GM12878 (cell line): ENCODE results near the gene CHMP1A. TPM values are rescaled to one million over a fixed set of nuclear protein-coding genes. Genes with fewer than 3 reads are reported as not detected.

Experiments used
- BMI1 ChIP-seq: fragments of 450-650 bp; IDR thresholded peaks from 2 replicates; pipeline ENCODE4 v1.6.1; 2016; ENCODE audit warnings: mild to moderate bottlenecking, moderate library complexity, borderline replicate concordance
- CEBPZ ChIP-seq: fragments of 150-350 bp; IDR thresholded peaks from 2 replicates; pipeline ENCODE4 v1.6.1; 2016; ENCODE audit warnings: low read depth, low read length
- CREM ChIP-seq: IDR thresholded peaks from 2 replicates; pipeline ENCODE4 v1.6.1; 2014; ENCODE audit warnings: antibody characterized with exemption, low read depth
- DPF2 ChIP-seq: fragments of 450-650 bp; IDR thresholded peaks from 2 replicates; pipeline ENCODE4 v1.6.1; 2017; ENCODE audit warnings: mild to moderate bottlenecking
- EP300 ChIP-seq, 2 experiments: fragments of 150-350 bp in 1 of 2; IDR thresholded peaks; 2 replicates each; pipeline ENCODE4 v1.6.1; 2011 to 2012; ENCODE audit warnings: low read depth in 2 of 2, low read length in 2 of 2, borderline replicate concordance in 1 of 2, improper control_type of control experiment in 1 of 2, inconsistent platforms in 1 of 2; ENCODE audit not compliant: control insufficient read depth in 1 of 2
- FOS ChIP-seq: IDR thresholded peaks from 3 replicates; pipeline ENCODE4 v1.6.1; 2011; ENCODE audit warnings: borderline replicate concordance; ENCODE audit not compliant: insufficient read length; ENCODE audit errors: extremely low read depth
- HDAC6 ChIP-seq: fragments of 200-600 bp; sonication (generic); IDR thresholded peaks from one replicate; pipeline ENCODE4 v1.8.0; 2017; ENCODE audit warnings: antibody characterized with exemption; ENCODE audit not compliant: unreplicated experiment
- IRF4 ChIP-seq: IDR thresholded peaks from 2 replicates; pipeline ENCODE4 v1.6.1; 2011; ENCODE audit warnings: low read depth, low read length
- KDM1A ChIP-seq: fragments of 200-600 bp; sonication (generic); IDR thresholded peaks from 2 replicates; pipeline ENCODE4 v1.6.1; 2016; ENCODE audit warnings: borderline replicate concordance
- NBN ChIP-seq: fragments of 450-650 bp; IDR thresholded peaks from 2 replicates; pipeline ENCODE4 v1.6.1; 2016
- NFYA ChIP-seq: IDR thresholded peaks from 2 replicates; pipeline ENCODE4 v1.6.1; 2011; ENCODE audit warnings: low read depth, mild to moderate bottlenecking, low read length, improper control_type of control experiment, borderline replicate concordance
- POLR2AphosphoS5 ChIP-seq: IDR thresholded peaks from 2 replicates; pipeline ENCODE4 v1.6.1; 2011; ENCODE audit warnings: mild to moderate bottlenecking, low read length, inconsistent platforms
- RCOR1 ChIP-seq: conservative IDR thresholded peaks from 2 replicates; pipeline ENCODE4 v1.6.1; 2012; ENCODE audit warnings: low read depth, low read length, improper control_type of control experiment
- SUZ12 ChIP-seq: fragments of 200-600 bp; sonication (generic); IDR thresholded peaks from one replicate; pipeline ENCODE4 v1.6.1; 2018; ENCODE audit warnings: antibody characterized with exemption, mild to moderate bottlenecking; ENCODE audit not compliant: unreplicated experiment
- TCF3 ChIP-seq: IDR thresholded peaks from 2 replicates; pipeline ENCODE4 v1.6.1; 2012; ENCODE audit warnings: low read depth, mild to moderate bottlenecking, low read length, borderline replicate concordance; ENCODE audit not compliant: insufficient read depth
- YBX1 ChIP-seq: fragments of 450-650 bp; IDR thresholded peaks from 2 replicates; pipeline ENCODE4 v1.6.1; 2016; ENCODE audit warnings: antibody characterized with exemption
- YY1 ChIP-seq: IDR thresholded peaks from 2 replicates; pipeline ENCODE4 v1.6.1; 2011; ENCODE audit warnings: low read depth, mild to moderate bottlenecking, low read length
- ZNF274 ChIP-seq: IDR thresholded peaks from one replicate; pipeline ENCODE4 v1.8.0; 2011; ENCODE audit not compliant: insufficient read length, insufficient read depth
- polyA plus RNA-seq, 11 experiments: library from polyadenylated mRNA; depleted of rRNA in 4 of 11; unstranded in 6 of 11; stranded (reverse) in 5 of 11; fragments of >200 nt; fragmentation: Nextera tagmentation in 4 of 11; fragmentation: Illumina TruSeq in 1 of 11; extraction: Ambion mirVana in 4 of 11; extraction: Trizol in 1 of 11; gene quantifications; 1 replicate in 1 of 11; 2 replicates in 10 of 11; pipeline versions ENCODE4 v1.2.1 to v1.2.3, GENCODE V29; 2011 to 2016; ENCODE audit warnings: inconsistent platforms in 2 of 11, missing spikeins in 2 of 11, low read depth in 1 of 11
- total RNA-seq, 4 experiments: library from RNA; depleted of rRNA in 3 of 4; stranded (reverse); fragments of >200 nt in 3 of 4; fragmentation: Illumina TruSeq in 1 of 4; extraction: Trizol in 1 of 4; gene quantifications; 2 replicates each; pipeline versions ENCODE4 v1.2.1 to v1.2.3, GENCODE V29; 2013 to 2021
- TF ChIP-seq, protein P1 (sequence below): fragments of 450-650 bp; formaldehyde crosslinking; IDR thresholded peaks from 2 replicates; pipeline ENCODE4 v1.4.0; 2022; ENCODE audit warnings: mild to moderate bottlenecking, moderate library complexity
- TF ChIP-seq, protein P2 (sequence below): fragments of 450-650 bp; IDR thresholded peaks from 2 replicates; pipeline ENCODE4 v1.6.1; 2017; ENCODE audit warnings: mild to moderate bottlenecking
- TF ChIP-seq, protein P3 (sequence below): fragments of 450-650 bp; conservative IDR thresholded peaks from 2 replicates; pipeline ENCODE4 v1.6.1; 2017; ENCODE audit warnings: mild to moderate bottlenecking, moderate library complexity

Gene CHMP1A
- total and polyA plus RNA-seq, 10 of the 15 experiments (the other 5 are each of a cell fraction or from before 2014, with no cell fraction given) = 1.0 to 86.7 (median 54.7) TPM

DNA sequence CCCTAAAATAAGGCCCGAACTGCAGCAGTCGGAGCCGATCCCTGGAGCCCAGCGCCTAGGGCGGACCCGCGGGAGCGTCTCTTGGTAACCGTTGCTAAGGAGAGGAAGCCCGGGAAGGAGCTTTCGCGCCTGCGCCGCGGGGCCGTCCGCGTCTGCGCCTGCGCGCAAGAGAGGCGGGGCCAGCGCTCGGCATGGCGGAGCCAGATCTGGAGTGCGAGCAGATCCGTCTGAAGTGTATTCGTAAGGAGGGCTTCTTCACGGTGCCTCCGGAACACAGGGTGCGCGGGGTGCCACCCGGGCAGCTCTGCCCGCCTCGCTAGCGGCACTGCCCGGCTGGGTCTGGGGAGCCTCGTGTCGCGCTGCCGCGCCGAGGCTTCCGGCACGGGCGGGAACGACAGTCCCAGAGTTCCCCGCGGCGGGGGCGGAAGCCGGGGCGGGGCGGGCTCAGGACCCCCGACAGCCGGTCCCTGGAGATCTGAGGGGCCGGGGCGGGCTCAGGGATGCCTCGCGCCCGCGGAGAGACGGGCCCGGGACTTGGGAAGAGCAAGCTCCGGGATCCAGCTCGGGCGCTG, 29.1 kb upstream of the CHMP1A start, which contains the start of gene CDK10 (continued):
- TF ChIP-seq CEBPZ (no peak), SUZ12 (no peak), DPF2 (0 out of 2 replicates have a peak, but pooled peaks have one; percentile 57), NBN (no peak), EP300 (IDR thresholded peaks at IDR 0.05; ENCODE audit: borderline replicate concordance in 1 of 2, control insufficient read depth in 1 of 2, low read depth in 2 of 2, low read length in 2 of 2) (no peak), KDM1A (no peak), POLR2AphosphoS5 (peak; percentile 95), HDAC6 (no peak), IRF4 (no peak), FOS (no peak), TCF3 (no peak), ZNF274 (no peak), RCOR1 (no peak), YY1 (peak; percentile 93), YBX1 (no peak), CREM (no peak), NFYA (no peak), BMI1 (peak; percentile 94)
- TF ChIP-seq, protein P1, sequence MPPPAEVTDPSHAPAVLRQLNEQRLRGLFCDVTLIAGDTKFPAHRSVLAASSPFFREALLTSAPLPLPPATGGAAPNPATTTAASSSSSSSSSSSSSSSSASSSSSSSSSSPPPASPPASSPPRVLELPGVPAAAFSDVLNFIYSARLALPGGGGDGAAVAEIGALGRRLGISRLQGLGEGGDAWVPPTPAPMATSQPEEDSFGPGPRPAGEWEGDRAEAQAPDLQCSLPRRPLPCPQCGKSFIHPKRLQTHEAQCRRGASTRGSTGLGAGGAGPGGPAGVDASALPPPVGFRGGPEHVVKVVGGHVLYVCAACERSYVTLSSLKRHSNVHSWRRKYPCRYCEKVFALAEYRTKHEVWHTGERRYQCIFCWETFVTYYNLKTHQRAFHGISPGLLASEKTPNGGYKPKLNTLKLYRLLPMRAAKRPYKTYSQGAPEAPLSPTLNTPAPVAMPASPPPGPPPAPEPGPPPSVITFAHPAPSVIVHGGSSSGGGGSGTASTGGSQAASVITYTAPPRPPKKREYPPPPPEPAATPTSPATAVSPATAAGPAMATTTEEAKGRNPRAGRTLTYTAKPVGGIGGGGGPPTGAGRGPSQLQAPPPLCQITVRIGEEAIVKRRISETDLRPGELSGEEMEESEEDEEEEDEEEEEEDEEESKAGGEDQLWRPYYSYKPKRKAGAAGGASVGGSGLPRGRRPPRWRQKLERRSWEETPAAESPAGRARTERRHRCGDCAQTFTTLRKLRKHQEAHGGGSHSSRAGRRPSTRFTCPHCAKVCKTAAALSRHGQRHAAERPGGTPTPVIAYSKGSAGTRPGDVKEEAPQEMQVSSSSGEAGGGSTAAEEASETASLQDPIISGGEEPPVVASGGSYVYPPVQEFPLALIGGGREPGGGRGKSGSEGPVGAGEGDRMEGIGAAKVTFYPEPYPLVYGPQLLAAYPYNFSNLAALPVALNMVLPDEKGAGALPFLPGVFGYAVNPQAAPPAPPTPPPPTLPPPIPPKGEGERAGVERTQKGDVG (CRISPR knock-in tag) = no peak
- TF ChIP-seq, protein P2, sequence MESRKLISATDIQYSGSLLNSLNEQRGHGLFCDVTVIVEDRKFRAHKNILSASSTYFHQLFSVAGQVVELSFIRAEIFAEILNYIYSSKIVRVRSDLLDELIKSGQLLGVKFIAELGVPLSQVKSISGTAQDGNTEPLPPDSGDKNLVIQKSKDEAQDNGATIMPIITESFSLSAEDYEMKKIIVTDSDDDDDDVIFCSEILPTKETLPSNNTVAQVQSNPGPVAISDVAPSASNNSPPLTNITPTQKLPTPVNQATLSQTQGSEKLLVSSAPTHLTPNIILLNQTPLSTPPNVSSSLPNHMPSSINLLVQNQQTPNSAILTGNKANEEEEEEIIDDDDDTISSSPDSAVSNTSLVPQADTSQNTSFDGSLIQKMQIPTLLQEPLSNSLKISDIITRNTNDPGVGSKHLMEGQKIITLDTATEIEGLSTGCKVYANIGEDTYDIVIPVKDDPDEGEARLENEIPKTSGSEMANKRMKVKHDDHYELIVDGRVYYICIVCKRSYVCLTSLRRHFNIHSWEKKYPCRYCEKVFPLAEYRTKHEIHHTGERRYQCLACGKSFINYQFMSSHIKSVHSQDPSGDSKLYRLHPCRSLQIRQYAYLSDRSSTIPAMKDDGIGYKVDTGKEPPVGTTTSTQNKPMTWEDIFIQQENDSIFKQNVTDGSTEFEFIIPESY = no peak
- TF ChIP-seq, protein P3, sequence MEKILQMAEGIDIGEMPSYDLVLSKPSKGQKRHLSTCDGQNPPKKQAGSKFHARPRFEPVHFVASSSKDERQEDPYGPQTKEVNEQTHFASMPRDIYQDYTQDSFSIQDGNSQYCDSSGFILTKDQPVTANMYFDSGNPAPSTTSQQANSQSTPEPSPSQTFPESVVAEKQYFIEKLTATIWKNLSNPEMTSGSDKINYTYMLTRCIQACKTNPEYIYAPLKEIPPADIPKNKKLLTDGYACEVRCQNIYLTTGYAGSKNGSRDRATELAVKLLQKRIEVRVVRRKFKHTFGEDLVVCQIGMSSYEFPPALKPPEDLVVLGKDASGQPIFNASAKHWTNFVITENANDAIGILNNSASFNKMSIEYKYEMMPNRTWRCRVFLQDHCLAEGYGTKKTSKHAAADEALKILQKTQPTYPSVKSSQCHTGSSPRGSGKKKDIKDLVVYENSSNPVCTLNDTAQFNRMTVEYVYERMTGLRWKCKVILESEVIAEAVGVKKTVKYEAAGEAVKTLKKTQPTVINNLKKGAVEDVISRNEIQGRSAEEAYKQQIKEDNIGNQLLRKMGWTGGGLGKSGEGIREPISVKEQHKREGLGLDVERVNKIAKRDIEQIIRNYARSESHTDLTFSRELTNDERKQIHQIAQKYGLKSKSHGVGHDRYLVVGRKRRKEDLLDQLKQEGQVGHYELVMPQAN = peak; percentile 95
